Mammary epithelial cell (primary cell): ENCODE data around the gene HDAC5.

Source experiments
- CTCF ChIP-seq, 2 donors: IDR thresholded peaks in 1 of 2; conservative IDR thresholded peaks in 1 of 2; 2 replicates each; pipeline ENCODE4 v1.5.1; 2011 to 2012; ENCODE audit warnings: inconsistent platforms in 2 of 2, low read length in 2 of 2, mild to moderate bottlenecking in 2 of 2, control low read depth in 1 of 2, low read depth in 1 of 2; ENCODE audit not compliant: insufficient read depth in 1 of 2; ENCODE audit errors: extremely low read depth in 1 of 2
- EZH2 ChIP-seq: IDR thresholded peaks from 2 replicates; pipeline ENCODE4 v1.6.1; 2012; ENCODE audit warnings: low read length, inconsistent platforms, borderline replicate concordance

- TF ChIP-seq CTCF (conservative IDR thresholded peaks at IDR 0.05 in 1 of 2, IDR thresholded peaks at IDR 0.05 in 1 of 2; ENCODE audit: extremely low read depth in 1 of 2, insufficient read depth in 1 of 2, low read depth in 1 of 2, low read length in 2 of 2), result no peak
- no peak for TF ChIP-seq EZH2
Measured at GRCh38 chr17:44053125-44053872, 70.1 kb downstream of the HDAC5 start.
